NCI-H446 treated with DMSO at 0.1 percent for 48 hours (cell line): ENCODE data around the gene HDGF.
"Not testable (repeated sequence)": the region's sequence is repeated elsewhere in the genome, so short reads cannot be mapped to it uniquely, and the experiment has no call there.

Experiments used
- DNase-seq: peaks from one replicate; lab custom pipeline; 2025; lab: John Stamatoyannopoulos, UW

The HDGF gene

DNA sequence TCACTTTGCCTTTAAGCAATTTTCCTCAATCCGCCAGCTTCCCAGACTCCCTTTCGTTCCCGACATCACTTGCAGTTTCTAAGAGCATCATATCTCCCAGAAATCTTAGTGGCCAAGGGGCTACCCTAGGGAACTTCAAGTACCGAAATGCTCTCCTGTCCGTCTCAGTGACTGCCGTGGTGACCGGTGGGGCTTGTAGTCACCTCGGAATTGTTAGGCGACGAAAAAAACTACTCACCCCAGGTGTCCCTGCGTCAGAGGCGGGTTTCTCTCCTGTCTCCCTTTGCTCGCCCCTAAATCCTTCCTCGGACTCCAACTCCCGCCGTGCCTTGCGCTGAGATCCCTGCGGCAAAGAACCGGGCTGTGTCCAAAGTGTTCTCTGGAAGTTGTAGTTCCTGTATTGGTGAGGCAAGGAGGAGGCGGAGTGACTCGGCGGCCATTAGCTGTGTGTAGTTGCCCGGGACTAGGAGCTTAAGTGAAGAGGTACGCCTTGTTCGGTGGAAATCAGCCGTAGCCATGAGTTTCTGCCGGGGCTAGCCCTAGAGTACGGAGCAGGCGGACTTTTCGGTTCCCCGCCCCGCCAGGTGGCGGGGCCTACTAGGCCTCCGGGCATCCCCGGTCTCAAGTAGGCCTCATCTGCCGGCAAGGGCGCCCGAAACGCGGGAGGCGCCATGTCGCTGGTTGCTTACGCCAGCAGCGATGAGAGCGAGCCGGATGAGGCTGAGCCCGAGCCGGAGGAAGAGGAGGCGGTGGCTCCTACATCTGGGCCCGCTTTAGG, 15.8 kb upstream of the HDGF start, which contains the start of gene PRCC:
PRCC (plus strand) TSS at position 435 of the 778 bp plus-strand sequence; CDS start at position 672, 237 bp downstream.
- DNase-seq, result peak; percentile 100

DNA sequence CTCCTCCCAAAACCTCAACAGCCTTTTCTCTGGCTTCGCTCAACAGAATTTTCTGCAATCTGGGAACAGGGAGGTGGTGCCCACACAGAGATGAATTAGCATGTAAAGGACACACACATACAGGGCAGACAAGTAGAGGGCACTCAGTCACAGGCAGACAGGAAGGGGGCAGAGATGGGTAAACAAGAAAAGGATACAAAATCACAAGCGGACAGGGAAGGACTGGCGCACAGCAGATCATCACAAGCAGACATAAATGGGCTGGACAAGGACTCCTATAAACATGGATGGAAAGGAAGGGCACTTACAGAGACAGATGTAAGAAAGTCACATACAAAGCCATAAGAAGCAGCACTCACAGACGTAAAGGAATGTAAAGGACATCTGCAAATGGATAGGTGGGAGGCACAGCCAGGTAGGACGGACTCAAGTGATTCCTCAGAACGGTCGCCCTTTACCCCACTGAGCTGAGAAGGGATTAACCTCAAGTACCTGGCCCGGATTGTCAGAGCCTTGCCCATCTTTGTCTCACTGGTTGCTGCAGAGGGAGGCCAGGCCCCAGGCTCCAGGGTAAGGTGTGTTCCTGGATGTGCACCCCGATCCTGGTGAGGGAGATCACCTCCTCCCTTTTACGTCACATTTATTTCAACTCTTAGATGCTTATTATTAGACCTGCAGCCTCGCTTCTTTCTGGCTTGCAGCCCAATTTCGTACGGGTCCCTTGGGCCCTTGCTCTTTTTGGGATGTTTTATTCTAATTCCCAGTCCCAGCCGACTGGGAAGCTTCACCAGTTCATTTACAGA, 15.0 kb upstream of the HDGF start:
- DNase-seq, result no peak

DNA sequence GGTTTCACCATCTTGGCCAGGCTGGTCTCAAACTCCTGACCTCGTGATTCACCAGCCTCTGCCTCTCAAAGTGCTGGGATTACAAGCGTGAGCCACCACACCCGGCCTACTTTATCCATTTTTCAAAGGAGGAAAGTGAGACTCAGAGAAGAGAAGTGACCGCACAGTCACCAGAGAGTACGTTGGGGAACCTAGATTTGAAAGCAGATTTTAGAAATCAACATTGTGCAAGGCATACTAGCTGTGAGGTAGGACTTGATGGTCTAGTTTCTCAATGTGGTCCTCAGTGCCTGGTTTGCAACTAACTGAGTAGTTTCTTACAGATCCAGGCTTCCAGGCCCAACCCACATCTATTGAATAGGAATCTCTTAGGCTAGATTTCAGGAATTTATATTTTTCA, 14.2 kb upstream of the HDGF start:
- DNase-seq, result no peak

DNA sequence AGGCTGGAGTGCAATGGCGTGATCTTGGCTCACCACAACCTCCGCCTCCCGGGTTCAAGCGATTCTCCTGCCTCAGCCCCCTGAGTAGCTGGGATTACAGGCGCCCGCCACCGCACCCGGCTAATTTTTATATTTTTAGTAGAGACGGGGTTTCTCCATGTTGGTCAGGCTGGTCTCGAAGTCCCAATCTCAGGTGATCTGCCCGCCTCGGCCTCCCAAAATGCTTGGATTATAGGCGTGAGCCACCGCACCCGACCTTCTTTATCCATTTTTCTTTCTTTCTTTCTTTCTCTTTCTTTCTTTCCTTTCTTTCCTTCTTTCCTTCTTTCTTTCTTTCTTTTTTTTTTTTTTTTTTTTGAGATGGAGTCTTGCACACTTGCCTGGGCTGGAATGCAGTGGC, 13.7 kb upstream of the HDGF start:
- not testable (repeated sequence) for DNase-seq

GRCh38 chr1:156760796-156761104, 9.3 kb upstream of the HDGF start:
- no peak for DNase-seq

DNA sequence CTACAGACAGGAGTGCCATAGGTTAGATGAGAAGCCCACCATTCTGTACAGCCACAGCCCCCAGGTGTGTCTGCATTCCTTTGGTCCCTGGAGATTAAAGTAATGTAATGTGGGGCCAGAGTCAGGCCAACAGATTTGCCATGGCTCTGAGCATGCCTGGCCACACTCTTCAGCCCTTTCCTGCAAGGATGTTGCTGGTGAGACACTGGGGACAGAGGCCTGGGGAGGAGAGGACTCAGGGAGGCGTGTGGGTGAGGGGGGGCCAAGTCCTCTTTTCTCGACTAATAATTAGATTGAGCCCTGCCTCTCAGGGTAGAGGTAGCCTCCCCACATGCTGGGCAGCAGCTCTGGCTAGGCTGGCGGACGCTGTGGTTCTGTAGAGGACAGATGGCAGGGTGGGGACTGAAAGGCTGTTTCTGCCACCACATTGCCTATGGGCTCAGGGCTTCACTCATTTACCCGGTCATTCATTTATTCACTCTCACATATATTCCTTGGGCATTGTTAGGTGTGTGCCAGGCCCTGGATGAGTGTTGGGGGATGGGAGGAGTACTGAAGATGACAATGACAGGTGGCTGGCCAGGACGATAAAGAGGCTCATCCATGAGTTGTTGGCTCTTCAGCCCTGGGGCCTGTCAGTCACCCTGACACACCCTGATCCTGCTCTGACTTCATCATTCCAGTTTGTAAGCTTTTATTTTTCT, 8.8 kb upstream of the HDGF start:
- DNase-seq, result no peak

GRCh38 chr1:156757572-156758253, 6.2 kb upstream of the HDGF start:
- DNase-seq, result not testable (repeated sequence)

DNA sequence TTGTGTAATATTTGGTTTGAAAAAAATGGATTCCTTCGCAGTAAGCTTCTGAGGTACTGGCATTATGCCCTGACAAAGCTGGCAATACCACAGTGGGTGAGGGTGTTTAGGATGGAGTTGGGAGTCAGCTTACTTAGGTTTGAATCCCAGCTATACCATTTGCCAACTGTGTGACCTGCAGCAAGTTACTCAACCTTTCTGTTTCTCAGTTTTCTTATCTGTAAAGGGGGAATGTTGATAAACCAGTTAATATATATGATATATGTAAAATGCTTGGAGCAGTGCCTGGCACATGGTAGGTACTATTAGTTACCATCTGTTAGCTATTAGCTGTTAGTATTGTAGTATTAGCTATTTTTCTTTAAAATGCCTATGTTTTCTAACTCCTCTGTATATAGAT, 4.9 kb upstream of the HDGF start:
- no peak for DNase-seq

DNA sequence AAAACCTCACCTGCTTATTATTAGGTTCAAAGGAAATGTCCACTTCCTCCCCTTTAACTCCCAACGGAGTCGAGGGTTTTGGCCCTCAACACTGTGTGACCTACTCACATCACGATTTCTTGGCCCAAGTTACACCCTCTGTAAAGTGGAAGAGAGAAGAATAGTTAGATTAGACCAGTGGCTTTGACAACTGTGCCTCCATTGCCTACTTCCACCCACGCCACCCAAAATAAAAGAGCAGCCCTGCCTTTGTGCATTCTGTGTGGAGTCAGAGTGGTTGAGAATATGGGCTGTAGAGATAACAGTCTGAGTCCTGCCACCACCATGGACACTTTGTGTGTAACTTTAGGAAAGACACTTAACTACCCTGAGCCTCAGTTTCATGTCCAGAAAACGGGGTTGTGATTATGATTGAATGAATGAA, 4.1 kb upstream of the HDGF start:
- DNase-seq, result no peak

DNA sequence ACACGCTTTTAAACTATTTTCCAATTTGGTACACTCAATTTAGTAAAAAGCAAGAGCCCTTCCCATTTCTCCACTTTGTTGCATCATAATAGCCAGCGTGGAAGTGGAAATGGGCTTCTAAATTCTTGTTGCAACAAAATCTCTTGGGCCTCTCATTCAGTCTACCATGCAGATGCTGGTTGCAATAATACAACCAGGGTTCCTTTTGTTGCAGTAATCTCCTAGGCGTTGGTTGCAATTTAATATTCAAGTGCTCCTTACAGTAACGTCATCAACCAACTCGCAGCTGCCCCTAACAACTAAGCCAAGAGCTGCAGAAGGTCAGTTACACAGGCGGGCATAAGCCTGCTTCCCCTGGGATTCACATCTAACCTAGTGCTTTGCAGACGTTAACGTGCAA, 2.7 kb upstream of the HDGF start:
- no peak for DNase-seq

- DNase-seq, result no peak
Measured at GRCh38 chr1:156752843-156753482, 1.5 kb upstream of the HDGF start.

DNA sequence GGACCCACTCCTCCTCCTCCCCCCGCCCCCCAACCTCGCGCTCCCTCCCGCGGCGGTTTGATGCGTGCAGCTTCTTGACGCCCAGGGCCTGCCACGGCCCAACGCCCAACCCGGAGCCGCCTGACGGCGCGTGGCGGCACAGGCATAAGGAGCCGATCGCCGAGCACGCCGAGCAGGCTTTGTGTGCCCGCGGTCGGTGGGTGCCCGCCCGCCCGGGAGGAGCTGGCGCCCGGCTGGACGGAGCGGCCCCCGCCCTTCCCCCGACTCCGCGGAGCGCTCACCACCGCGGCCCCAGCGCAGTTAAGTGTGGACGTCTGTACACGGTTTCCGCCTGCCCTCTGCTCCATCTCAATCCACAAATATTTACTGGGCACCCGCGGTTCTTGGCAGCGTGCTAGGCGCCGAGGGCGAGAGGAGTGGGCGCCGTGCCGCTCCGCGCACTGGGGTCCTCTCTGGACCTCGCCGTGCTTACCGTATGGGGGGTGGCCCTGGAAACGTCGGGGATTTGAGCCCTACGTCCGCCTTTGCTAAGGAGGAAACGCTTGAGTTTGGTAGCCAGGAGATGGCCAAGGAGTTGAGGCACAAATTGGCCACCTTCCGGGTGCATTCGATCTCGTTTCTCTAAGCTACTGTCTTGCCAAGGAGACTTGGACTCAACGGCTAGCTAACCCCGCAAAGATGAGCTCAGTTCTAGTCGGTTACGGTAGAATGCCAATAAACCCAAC, 444 bp upstream of the HDGF start:
- DNase-seq, result peak; percentile 92

GRCh38 chr1:156750711-156751450, 594 bp downstream of the HDGF start:
- no peak for DNase-seq

DNA sequence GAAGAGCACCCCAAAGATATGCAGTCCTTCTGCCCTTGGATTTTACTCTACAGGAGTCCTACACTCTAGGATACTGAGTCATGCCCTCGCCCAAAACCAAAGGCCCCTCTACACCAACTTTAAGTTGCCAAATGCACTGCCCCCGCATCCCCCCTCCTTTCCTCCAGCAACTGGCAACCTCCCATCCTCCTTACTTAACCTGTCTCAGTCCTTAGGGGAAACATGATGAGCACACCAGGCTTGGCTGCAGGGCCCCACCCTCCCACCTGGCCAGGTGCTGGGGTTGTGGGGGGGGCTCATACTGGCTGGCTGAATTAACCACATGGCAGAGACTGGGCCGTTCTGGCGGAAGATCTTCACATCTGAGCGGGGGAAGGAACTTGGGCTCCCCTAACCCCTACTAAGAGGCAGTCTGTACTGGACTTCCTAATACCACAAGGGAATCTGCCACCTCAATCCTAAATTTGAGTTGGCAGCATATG, 1.2 kb downstream of the HDGF start:
- DNase-seq, result no peak

DNA sequence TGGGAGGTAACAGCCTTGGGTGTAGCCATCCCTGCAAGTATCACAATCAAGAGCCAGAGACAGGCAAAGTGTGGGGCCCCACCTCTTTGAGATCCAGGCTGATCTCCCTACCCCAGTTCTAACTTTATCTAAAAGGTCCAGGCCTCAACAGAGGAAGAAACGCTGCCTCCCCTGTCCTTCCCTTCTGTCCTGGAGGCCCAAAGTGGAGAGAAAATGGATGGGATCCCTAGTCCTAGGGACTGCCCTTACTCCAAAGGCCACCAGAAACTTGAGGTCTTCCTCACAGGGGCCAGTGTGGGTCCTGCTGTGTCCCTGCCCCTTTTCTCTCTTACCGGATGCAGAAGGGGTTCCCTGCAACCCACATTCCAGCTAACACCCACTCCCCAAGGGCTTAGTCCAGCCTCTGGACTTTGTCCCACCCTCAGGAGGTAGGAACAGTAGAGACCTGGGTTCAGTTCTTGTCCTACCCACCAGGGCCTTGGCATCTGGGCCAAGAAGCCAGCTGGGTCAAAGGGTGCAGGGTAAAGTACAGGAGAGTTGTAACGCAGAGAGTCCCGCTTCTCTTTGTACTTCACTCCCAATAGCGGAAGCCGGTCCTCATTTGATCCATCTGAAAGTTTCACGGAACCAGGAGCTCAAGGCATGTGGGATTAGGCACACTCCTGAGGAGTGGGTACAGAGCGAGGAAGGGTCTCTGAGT, 1.9 kb downstream of the HDGF start:
- no peak for DNase-seq

DNA sequence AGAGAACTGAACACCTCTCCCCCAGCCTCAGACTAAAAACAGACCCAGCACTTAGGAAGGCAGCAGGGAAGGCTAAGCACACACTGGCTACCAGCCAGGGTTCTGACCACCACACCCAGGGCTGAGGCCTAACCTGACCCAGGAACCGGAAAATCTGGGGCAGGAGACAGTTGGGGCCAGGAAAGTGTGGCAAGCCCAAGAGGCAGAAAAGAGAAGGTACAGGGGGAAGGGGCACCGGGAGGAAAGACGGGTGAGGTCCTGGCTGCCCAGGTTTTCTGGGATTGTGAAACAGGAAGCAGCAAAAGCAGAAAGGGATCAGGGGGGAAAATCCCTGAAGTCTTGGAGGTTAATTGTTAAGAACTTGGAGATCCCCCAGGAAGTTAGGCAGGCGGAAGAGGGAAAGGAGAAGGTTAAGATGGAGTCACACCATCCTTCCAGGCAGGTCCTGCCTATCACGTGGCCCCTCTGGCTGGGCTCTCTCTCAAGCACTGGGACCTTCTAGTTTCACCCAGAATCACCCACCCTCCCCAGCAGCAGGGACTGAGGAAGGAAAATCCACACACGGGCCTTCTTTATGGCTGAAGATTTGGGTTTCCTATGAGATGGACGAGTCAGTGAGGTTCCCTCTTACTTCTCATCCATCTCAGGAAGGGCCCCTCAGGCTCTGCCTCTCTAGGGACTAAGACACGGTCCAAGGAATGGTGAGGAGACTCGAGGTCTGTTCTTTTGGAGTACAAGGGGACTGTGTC, 2.6 kb downstream of the HDGF start:
- no peak for DNase-seq

DNA sequence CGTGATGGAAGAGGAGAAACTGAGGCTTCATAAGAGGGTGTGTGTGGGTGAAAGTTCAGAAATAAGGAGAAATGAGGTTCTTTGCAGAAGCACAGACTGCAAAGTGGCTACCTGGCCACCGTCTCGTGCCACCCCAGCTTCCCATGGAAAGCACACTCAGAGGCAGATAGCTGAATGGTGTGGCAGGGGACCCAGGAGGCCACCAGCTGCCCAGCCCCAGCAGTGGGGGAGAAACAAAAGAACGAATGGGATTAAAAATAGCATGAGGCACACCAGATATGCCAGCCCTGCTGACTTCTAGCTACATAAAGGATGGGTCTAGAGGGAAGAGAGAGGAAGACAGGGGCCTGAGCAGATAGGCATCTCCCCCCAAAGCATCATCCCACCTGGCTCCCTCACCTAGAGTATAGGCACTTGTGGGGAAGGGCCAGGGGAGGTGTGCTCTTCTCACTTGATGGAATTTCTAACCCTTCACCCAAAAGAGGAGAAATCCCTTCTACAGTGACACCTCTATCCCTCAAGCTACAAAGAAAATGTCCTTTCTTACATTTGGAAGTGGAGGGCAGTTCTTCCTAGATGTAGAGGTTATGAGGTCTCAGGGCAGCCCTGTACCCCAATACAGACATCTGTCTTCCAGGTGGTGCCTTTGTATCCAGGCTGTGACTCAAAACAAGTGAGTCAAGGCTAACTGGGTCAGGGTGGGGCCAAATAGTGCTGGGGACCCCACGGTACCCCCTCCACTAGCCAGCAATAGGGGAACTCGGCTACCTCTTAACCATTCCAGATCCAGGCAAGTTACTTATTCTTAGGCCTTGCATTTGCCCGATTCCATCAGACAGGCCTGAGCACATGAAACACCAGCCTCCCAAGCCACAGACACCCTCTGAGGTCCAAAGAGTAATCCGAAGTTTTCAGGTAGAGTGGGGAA, 3.5 kb downstream of the HDGF start:
- no peak for DNase-seq
